HAP-1 (cell line): ENCODE results near the gene DPEP1.
"Not testable (repeated sequence)": the region's sequence is repeated elsewhere in the genome, so short reads cannot be mapped to it uniquely, and the experiment has no call there.

Experiments used
- DNase-seq, 2 experiments: peaks; one replicate each; pipeline ENCODE4 v3.0.0-alpha.2; 2016 to 2020; ENCODE audit warnings: low spot score in 2 of 2
- H3K27me3 ChIP-seq: fragments of 250-450 bp; sonication (Bioruptor Pico); 2 replicates; pipeline ENCODE4 v1.5.1; 2020; ENCODE audit warnings: low read depth, mild to moderate bottlenecking, moderate library complexity
- H3K36me3 ChIP-seq: fragments of 250-450 bp; sonication (Bioruptor Pico); replicated peaks from 2 replicates; pipeline ENCODE4 v1.5.1; 2020; ENCODE audit warnings: mild to moderate bottlenecking
- H3K4me1 ChIP-seq: fragments of 250-450 bp; sonication (Bioruptor Pico); 2 replicates; pipeline ENCODE4 v1.5.1; 2020; ENCODE audit warnings: mild to moderate bottlenecking
- H3K4me3 ChIP-seq: fragments of 250-450 bp; sonication (Bioruptor Pico); 2 replicates; pipeline ENCODE4 v1.5.1; 2020; ENCODE audit warnings: mild to moderate bottlenecking, moderate library complexity
- H3K9me3 ChIP-seq: fragments of 250-450 bp; sonication (Bioruptor Pico); 2 replicates; pipeline ENCODE4 v1.5.1; 2020; ENCODE audit warnings: mild to moderate bottlenecking, moderate library complexity
- in situ Hi-C: fragments of 300-500 bp; cut with MboI; formaldehyde crosslinking; loops from 3 replicates; pipeline ENCODE4 v1.14.3; 2020; ENCODE audit warnings: low sequenced_read_pairs, inconsistent platforms, mixed read lengths

The DPEP1 gene

GRCh38 chr16:89583197-89583894 lies 30.1 kb upstream of the DPEP1 start:
- H3K9me3 ChIP-seq: no peaks in the 10 kb centered on the region
- no peak overlapping the region for H3K4me3 ChIP-seq
- no peaks in the 10 kb centered on the region for H3K27me3 ChIP-seq
- in situ Hi-C loops: no loop called here
- peaks cover 66% of the 10 kb centered on the region for H3K36me3 ChIP-seq
- H3K4me1 ChIP-seq: no peaks in the 10 kb centered on the region
- DNase-seq: no peak

DNA sequence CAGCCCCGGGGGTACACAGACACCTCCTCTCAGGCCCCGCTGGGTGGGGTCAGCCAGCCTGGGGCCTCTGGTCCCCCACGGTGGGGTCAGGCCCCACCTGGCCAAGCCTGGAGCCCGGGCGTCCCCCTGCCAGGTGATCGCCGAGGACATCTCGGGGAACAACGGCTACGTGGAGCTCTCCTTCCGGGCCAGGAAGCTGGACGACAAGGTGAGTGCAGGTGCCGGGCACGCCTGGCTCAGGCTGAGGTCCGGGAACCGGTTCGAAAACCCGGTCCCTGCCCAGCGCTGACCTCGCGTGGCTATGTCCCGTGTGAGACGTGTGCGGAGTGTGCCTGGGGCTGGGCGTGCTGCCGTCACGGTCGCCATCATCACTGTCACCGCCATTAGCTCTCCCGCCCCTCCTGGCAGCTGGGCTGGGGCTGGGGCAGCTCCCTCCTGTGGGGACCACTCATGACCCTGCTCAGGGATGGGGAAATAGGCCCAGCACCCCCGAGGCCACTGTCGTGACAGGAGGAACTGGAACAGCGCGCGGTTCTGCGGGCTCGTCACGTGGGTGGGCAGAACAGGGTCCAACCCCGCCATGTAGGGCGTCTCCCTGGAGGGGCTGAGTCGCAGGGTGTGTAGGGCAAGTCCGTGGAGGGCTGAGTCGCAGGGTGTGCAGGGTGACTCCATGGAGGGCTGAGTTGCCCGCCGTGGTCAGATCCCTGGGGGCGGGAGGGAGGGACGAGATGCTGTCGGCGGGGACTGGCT lies 29.4 kb upstream of the DPEP1 start:
- in situ Hi-C loops: no loop called here
- H3K4me3 ChIP-seq: no peak overlapping the region
- H3K9me3 ChIP-seq: no peaks in the 10 kb centered on the region
- H3K36me3 ChIP-seq: peaks cover 66% of the 10 kb centered on the region
- DNase-seq: no peak
- no peaks in the 10 kb centered on the region for H3K4me1 ChIP-seq
- H3K27me3 ChIP-seq: no peaks in the 10 kb centered on the region

DNA sequence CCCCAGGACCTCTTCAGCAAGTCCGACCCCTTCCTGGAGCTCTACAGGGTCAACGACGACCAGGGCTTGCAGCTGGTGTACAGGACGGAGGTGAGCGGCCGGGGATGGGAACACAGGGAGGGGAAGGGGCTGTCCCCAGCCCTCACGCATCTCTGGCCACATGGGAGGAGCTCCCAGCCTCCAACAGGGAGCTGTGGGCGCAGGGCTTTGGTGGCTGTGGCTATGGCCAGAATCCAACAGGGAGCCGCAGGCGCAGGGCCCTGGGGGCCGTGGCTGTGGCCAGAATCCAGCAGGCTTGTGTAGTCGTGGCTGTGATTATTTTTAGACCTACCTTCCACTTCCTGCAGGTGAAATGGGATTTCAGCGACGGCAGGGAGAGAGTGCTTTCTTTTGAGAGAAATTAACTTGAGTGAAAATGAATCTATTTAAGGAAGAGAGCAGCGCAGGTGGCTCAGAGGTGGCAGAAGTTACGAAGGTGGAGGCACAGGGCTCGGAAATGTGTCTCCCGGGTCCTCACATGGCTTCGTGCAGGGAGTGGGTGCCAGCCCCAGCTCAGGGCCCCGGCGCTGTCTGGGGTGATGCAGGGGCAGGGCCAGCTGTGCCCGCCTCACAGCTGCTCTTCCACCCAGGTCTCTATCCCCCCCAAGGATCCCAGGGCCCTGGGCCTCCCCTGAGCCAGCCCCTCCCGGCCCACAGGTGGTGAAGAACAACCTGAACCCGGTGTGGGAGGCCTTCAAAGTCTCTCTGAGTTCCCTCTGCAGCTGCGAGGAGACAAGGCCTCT lies 28.5 kb upstream of the DPEP1 start:
- H3K9me3 ChIP-seq: no peaks in the 10 kb centered on the region
- in situ Hi-C loops: no loop called here
- no peaks in the 10 kb centered on the region for H3K4me1 ChIP-seq
- DNase-seq: no peak
- H3K4me3 ChIP-seq: no peak overlapping the region
- peaks cover 72% of the 10 kb centered on the region for H3K36me3 ChIP-seq
- H3K27me3 ChIP-seq: no peaks in the 10 kb centered on the region

DNA sequence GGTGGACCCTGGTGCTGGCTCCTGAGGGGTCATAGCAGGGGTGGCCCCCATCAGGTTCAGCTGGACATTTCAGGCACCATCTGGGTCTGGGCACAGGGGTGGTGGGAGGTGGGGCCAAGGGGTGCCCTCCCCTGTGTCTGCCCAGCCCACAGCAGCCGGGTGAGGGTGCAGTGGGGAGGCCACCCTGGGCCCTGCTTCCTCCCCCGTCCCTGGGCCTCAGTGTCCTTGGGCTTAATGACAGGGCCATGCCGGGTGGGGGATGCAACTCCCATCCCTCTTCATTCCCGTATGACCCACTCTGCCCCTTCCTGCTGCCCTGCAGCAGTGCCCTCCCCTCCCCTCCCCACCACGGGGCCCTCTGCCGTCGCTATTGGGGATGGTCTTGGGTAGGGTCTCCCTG lies 27.2 kb upstream of the DPEP1 start:
- Histone ChIP-seq H3K36me3 (peaks cover 77% of the 10 kb centered on the region), H3K4me3 (no peak overlapping the region), H3K27me3 (no peaks in the 10 kb centered on the region), H3K4me1 (no peaks in the 10 kb centered on the region), H3K9me3 (no peaks in the 10 kb centered on the region)
- in situ Hi-C loops: no loop called here
- no peak for DNase-seq

- H3K9me3 ChIP-seq: no peaks in the 10 kb centered on the region
- no peaks in the 10 kb centered on the region for H3K4me1 ChIP-seq
- no peaks in the 10 kb centered on the region for H3K27me3 ChIP-seq
- in situ Hi-C loops: no loop called here
- peaks cover 75% of the 10 kb centered on the region for H3K36me3 ChIP-seq
- H3K4me3 ChIP-seq: no peak overlapping the region
- no peak for DNase-seq
Measured at GRCh38 chr16:89586853-89587252, 26.6 kb upstream of the DPEP1 start.

GRCh38 chr16:89587676-89588075 lies 25.8 kb upstream of the DPEP1 start:
- H3K9me3 ChIP-seq, H3K4me3 ChIP-seq, H3K4me1 ChIP-seq, in situ Hi-C loops, DNase-seq, H3K27me3 ChIP-seq: not testable (repeated sequence)
- peaks cover 72% of the 10 kb centered on the region for H3K36me3 ChIP-seq

DNA sequence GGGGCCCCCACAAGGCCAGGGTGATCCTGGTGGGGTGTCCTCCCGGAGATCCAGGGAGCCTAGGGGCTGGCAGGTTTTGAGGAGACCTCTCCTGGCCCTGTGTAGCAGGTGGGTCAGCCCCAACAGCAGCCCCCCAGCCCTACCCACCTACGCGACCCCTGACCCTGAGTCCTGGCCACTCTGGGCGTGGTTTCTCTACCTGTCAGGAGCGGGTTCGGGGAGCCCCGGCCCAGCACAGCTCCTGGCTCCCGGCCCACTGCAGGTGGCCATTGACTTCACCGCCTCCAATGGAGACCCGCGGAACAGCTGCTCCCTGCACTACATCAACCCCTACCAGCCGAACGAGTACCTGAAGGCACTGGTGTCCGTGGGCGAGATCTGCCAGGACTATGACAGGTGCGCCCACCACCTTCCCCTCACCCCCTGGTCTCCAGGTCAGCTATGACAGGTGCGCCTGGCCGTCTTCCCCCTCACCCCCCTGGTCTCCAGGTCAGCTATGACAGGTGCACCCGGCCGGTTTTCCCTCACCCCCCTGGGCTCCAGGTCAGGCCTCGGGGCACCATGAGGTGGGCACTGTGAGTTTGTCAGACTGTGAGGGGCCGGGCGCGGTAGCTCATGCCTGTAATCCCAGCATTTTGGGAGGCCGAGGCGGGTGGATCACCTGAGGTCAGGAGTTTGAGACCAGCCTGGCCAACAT lies 24.9 kb upstream of the DPEP1 start:
- in situ Hi-C loops: no loop called here
- Histone ChIP-seq H3K9me3 (no peaks in the 10 kb centered on the region), H3K27me3 (no peaks in the 10 kb centered on the region), H3K36me3 (peaks cover 71% of the 10 kb centered on the region), H3K4me3 (no peak overlapping the region), H3K4me1 (no peaks in the 10 kb centered on the region)
- DNase-seq: no peak

- no peak overlapping the region for H3K4me3 ChIP-seq
- no peaks in the 10 kb centered on the region for H3K9me3 ChIP-seq
- no peaks in the 10 kb centered on the region for H3K27me3 ChIP-seq
- DNase-seq: no peak
- no peaks in the 10 kb centered on the region for H3K4me1 ChIP-seq
- in situ Hi-C loops: no loop called here
- H3K36me3 ChIP-seq: peaks cover 66% of the 10 kb centered on the region
Measured at GRCh38 chr16:89589241-89589926, 24.1 kb upstream of the DPEP1 start.

GRCh38 chr16:89593841-89594240 lies 19.6 kb upstream of the DPEP1 start:
- in situ Hi-C loops: no loop called here

GRCh38 chr16:89595330-89596060 lies 17.9 kb upstream of the DPEP1 start:
- in situ Hi-C loops: no loop called here
- Histone ChIP-seq H3K27me3 (no peaks in the 10 kb centered on the region), H3K9me3 (no peaks in the 10 kb centered on the region), H3K4me3 (no peak overlapping the region), H3K4me1 (no peaks in the 10 kb centered on the region), H3K36me3 (peaks cover 36% of the 10 kb centered on the region)
- DNase-seq: no peak

More at GRCh38 chr16:89593841-89594240, 19.6 kb upstream of the DPEP1 start:
- H3K4me1 ChIP-seq: no peaks in the 10 kb centered on the region
- no peak for DNase-seq
- H3K36me3 ChIP-seq: peaks cover 52% of the 10 kb centered on the region
- H3K4me3 ChIP-seq: no peak overlapping the region
- no peaks in the 10 kb centered on the region for H3K9me3 ChIP-seq
- no peaks in the 10 kb centered on the region for H3K27me3 ChIP-seq

- Histone ChIP-seq H3K4me3 (no peak overlapping the region), H3K27me3 (no peaks in the 10 kb centered on the region), H3K36me3 (peaks cover 33% of the 10 kb centered on the region), H3K9me3 (no peaks in the 10 kb centered on the region), H3K4me1 (no peaks in the 10 kb centered on the region)
- in situ Hi-C loops: no loop called here
- DNase-seq: no peak
Measured at GRCh38 chr16:89596061-89596689, 17.3 kb upstream of the DPEP1 start.

DNA sequence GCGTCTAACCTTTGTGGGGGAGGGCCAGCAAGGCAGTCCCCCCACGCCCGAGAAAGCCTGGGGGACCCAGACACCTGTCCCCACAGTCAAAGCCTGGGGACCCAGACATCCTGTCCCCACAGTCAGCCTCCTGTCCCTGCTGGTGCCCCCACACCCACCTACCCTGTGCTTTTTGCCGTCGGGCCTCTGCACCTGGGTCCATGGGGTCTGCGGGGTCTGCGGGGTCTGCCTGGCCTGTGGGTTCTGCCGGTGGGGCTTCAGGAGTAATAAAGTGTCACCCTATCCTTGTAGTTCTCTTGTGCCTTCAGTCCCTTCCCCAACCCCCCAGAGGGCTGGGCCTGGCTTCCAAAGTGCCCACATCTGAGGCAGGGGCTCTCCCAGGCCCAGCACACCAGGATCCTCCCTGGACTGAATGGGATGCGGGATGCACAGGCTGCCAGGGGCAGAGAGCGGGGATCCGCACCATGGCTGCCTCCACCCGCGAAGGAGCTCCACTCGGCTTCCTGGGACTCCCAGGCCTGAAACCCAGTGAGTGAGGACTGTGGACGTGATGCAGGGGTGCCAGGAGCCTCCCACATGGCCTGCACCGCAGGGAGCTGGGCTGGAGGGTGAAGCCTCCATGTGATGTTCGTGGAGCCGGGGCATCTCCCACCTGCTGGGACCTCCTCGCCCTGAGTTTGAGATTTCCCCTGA lies 16.3 kb upstream of the DPEP1 start:
- DNase-seq: no peak
- H3K9me3 ChIP-seq: no peaks in the 10 kb centered on the region
- no peaks in the 10 kb centered on the region for H3K27me3 ChIP-seq
- no peak overlapping the region for H3K4me3 ChIP-seq
- in situ Hi-C loops: no loop called here
- H3K4me1 ChIP-seq: no peaks in the 10 kb centered on the region
- peaks cover 28% of the 10 kb centered on the region for H3K36me3 ChIP-seq
